ENCODE data around the gene SMIM30.

DNA sequence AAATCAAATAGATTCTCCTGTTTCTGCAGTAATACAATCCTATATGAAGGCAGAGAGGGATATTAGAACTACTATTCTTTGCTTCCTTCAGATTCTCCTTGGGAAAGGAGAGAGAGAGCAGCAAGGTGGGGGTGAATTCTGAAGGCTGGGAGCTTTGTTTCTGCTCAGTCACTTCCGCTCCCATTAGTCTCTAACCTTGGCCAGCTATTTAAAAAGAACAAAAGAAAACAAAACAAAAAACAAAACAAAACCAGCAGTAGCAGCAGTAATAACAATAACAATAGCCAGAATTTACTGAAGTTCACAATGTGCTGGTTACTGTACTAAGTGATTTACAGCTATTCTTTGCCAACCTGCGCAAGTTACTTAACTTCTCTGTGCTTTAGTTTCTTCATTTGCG lies 41.7 kb downstream of the SMIM30 start:
- no peak for TF ChIP-seq CTCF (conservative IDR thresholded peaks at IDR 0.05 in 1 of 2, IDR thresholded peaks at IDR 0.05 in 1 of 2; ENCODE audit: low read depth in 1 of 2, low read length in 2 of 2)
- no peak for TF ChIP-seq EZH2 (IDR thresholded peaks at IDR 0.05; ENCODE audit: low read length, missing control alignments)
